Fibroblast of lung (primary cell): Measurements from ENCODE around the gene WIPF2. TPM values are rescaled to one million over a fixed set of nuclear protein-coding genes. Genes with fewer than 3 reads are reported as not detected.
A peak's percentile ranks its signal among the peaks of the same experiment; 100 is the strongest.

Experiments used
- DNase-seq, 2 donors: peaks; one replicate each; pipeline versions ENCODE4 v3.0.0 to v3.0.0-alpha.2; 2010; ENCODE audit warnings: low read depth in 2 of 2
- H2AFZ ChIP-seq: 2 replicates; pipeline ENCODE4 v1.5.1; 2012; ENCODE audit warnings: low read length, control low read depth, inconsistent platforms
- H3K27ac ChIP-seq: 2 replicates; pipeline ENCODE4 v1.5.1; 2011; ENCODE audit warnings: low read length, control low read depth; ENCODE audit not compliant: insufficient read depth
- H3K27me3 ChIP-seq: 2 replicates; pipeline ENCODE4 v1.5.1; 2011; ENCODE audit warnings: mild to moderate bottlenecking, low read length; ENCODE audit not compliant: control insufficient read depth, insufficient read depth
- H3K36me3 ChIP-seq: 2 replicates; pipeline ENCODE4 v1.5.1; 2011; ENCODE audit warnings: low read length; ENCODE audit not compliant: control insufficient read depth, insufficient read depth
- H3K4me1 ChIP-seq: 2 replicates; pipeline ENCODE4 v1.5.1; 2011; ENCODE audit warnings: low read length; ENCODE audit not compliant: control insufficient read depth, insufficient read depth; ENCODE audit errors: extremely low read depth
- H3K4me2 ChIP-seq: 2 replicates; pipeline ENCODE4 v1.5.1; 2011; ENCODE audit warnings: low read length, control low read depth; ENCODE audit not compliant: insufficient read depth; ENCODE audit errors: extremely low read depth
- H3K4me3 ChIP-seq, 4 experiments: fragments of 200-600 bp in 1 of 4; sonication (generic) in 1 of 4; replicated peaks in 1 of 4; 2 replicates each; pipeline ENCODE4 v1.5.1; 2011 to 2016; ENCODE audit warnings: low read length in 4 of 4, low read depth in 3 of 4, mild to moderate bottlenecking in 3 of 4, control low read depth in 2 of 4, inconsistent platforms in 1 of 4, mixed read lengths in 1 of 4; ENCODE audit not compliant: insufficient read depth in 1 of 4; ENCODE audit errors: control extremely low read depth in 1 of 4
- H3K79me2 ChIP-seq: 2 replicates; pipeline ENCODE4 v1.5.1; 2012; ENCODE audit warnings: mild to moderate bottlenecking, low read length, inconsistent platforms; ENCODE audit not compliant: control insufficient read depth, insufficient read depth
- H3K9ac ChIP-seq: 2 replicates; pipeline ENCODE4 v1.5.1; 2011; ENCODE audit warnings: mild to moderate bottlenecking, low read length, control low read depth; ENCODE audit not compliant: insufficient read depth
- H3K9me3 ChIP-seq: 2 replicates; pipeline ENCODE4 v1.5.1; 2012; ENCODE audit warnings: low read depth, low read length; ENCODE audit not compliant: control insufficient read depth, insufficient read depth
- H4K20me1 ChIP-seq: 2 replicates; pipeline ENCODE4 v1.5.1; 2011; ENCODE audit warnings: low read length; ENCODE audit not compliant: control insufficient read depth, insufficient read depth; ENCODE audit errors: extremely low read depth
- CTCF ChIP-seq, 2 donors: IDR thresholded peaks in 1 of 2; conservative IDR thresholded peaks in 1 of 2; 1 replicate in 1 of 2; 2 replicates in 1 of 2; pipeline ENCODE4 v1.5.1; 2011 to 2012; ENCODE audit warnings: low read length in 2 of 2, control low read depth in 1 of 2, inconsistent platforms in 1 of 2, low read depth in 1 of 2, mild to moderate bottlenecking in 1 of 2
- EZH2 ChIP-seq: IDR thresholded peaks from 2 replicates; pipeline ENCODE4 v1.5.1; 2012; ENCODE audit warnings: low read length, control low read depth, mild to moderate bottlenecking; ENCODE audit errors: missing control alignments
- polyA plus RNA-seq, 2 donors: library from polyadenylated mRNA; depleted of rRNA in 1 of 2; stranded (reverse) in 1 of 2; unstranded in 1 of 2; fragments of >200 nt; gene quantifications; 2 replicates each; pipeline ENCODE4 v1.2.1, GENCODE V29; 2011 to 2012; ENCODE audit warnings: missing spikeins in 1 of 2
- total RNA-seq: library from RNA; depleted of rRNA; stranded (reverse); fragments of >200 nt; gene quantifications from 2 replicates; pipeline ENCODE4 v1.2.1, GENCODE V29; 2014

WIPF2 gene
- total and polyA plus RNA-seq, 2 donors (not counting 1 experiment from before 2014, with no cell fraction given), result 7.6 to 9.1 TPM

- DNase-seq, result no peak
- no peaks in the 10 kb centered on the region for H3K36me3 ChIP-seq
- no peak overlapping the region for H3K4me3 ChIP-seq
- H4K20me1 ChIP-seq, result peaks cover 1% of the 10 kb centered on the region
- H3K4me2 ChIP-seq, result no peak overlapping the region
- H3K27ac ChIP-seq, result no peak overlapping the region
- H3K27me3 ChIP-seq, result no peaks in the 10 kb centered on the region
- no peak overlapping the region for H3K9ac ChIP-seq
- peaks cover 11% of the 10 kb centered on the region for H3K4me1 ChIP-seq
- TF ChIP-seq CTCF (conservative IDR thresholded peaks at IDR 0.05 in 1 of 2, IDR thresholded peaks at IDR 0.05 in 1 of 2; ENCODE audit: low read depth in 1 of 2, low read length in 2 of 2) (no peak), EZH2 (no peak)
- H3K79me2 ChIP-seq, result peaks cover 23% of the 10 kb centered on the region
- H3K9me3 ChIP-seq, result no peaks in the 10 kb centered on the region
- no peak overlapping the region for H2AFZ ChIP-seq
Observed at GRCh38 chr17:40247926-40248495, 28.9 kb downstream of the WIPF2 start.

GRCh38 chr17:40248507-40248906, 29.4 kb downstream of the WIPF2 start:
- no peaks in the 10 kb centered on the region for H3K36me3 ChIP-seq
- peaks cover 11% of the 10 kb centered on the region for H3K4me1 ChIP-seq
- H3K79me2 ChIP-seq, result peaks cover 22% of the 10 kb centered on the region
- no peak overlapping the region for H3K9ac ChIP-seq
- H3K27ac ChIP-seq, result no peak overlapping the region
- no peaks in the 10 kb centered on the region for H3K27me3 ChIP-seq
- DNase-seq, result no peak
- H4K20me1 ChIP-seq, result peaks cover 1% of the 10 kb centered on the region
- no peak overlapping the region for H2AFZ ChIP-seq
- no peaks in the 10 kb centered on the region for H3K9me3 ChIP-seq
- TF ChIP-seq EZH2, result no peak
- TF ChIP-seq CTCF (conservative IDR thresholded peaks at IDR 0.05 in 1 of 2, IDR thresholded peaks at IDR 0.05 in 1 of 2; ENCODE audit: low read depth in 1 of 2, low read length in 2 of 2), result no peak
- no peak overlapping the region for H3K4me3 ChIP-seq
- H3K4me2 ChIP-seq, result no peak overlapping the region

GRCh38 chr17:40251576-40251975, 32.5 kb downstream of the WIPF2 start:
- peak overlapping the region; percentile 46 for H3K27ac ChIP-seq
- H3K27me3 ChIP-seq, result no peaks in the 10 kb centered on the region
- H3K9me3 ChIP-seq, result no peaks in the 10 kb centered on the region
- H3K4me1 ChIP-seq, result peaks cover 6% of the 10 kb centered on the region
- H3K9ac ChIP-seq, result no peak overlapping the region
- H3K4me3 ChIP-seq, result no peak overlapping the region
- H4K20me1 ChIP-seq, result no peaks in the 10 kb centered on the region
- H3K79me2 ChIP-seq, result peaks cover 19% of the 10 kb centered on the region
- DNase-seq, result peak; percentile 77 to 89
- peaks cover under 1% of the 10 kb centered on the region for H3K36me3 ChIP-seq
- H2AFZ ChIP-seq, result no peak overlapping the region
- TF ChIP-seq EZH2 (no peak), CTCF (conservative IDR thresholded peaks at IDR 0.05 in 1 of 2, IDR thresholded peaks at IDR 0.05 in 1 of 2; ENCODE audit: low read depth in 1 of 2, low read length in 2 of 2) (no peak)
- no peak overlapping the region for H3K4me2 ChIP-seq
